GM20431 (cell line): ENCODE results near the gene BASP1.
"Not testable (repeated sequence)": the region's sequence is repeated elsewhere in the genome, so short reads cannot be mapped to it uniquely, and the experiment has no call there.

ENCODE experiments used
- in situ Hi-C: fragments of 300-500 bp; cut with MseI, MboI; formaldehyde crosslinking; loops from one replicate; pipeline ENCODE4 v1.15.0; 2020; ENCODE audit warnings: low sequenced_read_pairs; ENCODE audit not compliant: unreplicated experiment

Gene BASP1

GRCh38 chr5:17239953-17240352 is 22.5 kb downstream of the BASP1 start:
- in situ Hi-C loops: no loop called here

DNA sequence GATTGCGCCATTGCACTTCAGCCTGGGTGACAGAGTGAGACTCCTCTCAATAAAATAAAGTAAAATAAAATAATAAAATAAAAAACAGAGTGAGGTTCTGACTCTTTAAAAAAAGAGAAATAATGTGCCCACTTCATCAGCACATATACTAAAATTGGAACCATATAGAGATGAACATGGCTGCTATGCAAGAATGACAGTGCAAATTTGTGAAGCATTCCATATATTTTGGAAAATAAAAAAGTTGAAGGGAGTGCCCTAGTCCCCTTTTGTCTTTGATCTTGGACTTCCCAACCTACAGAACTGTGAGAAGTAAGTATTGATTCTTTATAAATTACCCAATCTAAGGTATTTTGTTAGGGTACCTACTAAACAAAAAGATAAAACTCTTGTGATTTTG is 23.1 kb downstream of the BASP1 start:
- in situ Hi-C loops: no loop called here

DNA sequence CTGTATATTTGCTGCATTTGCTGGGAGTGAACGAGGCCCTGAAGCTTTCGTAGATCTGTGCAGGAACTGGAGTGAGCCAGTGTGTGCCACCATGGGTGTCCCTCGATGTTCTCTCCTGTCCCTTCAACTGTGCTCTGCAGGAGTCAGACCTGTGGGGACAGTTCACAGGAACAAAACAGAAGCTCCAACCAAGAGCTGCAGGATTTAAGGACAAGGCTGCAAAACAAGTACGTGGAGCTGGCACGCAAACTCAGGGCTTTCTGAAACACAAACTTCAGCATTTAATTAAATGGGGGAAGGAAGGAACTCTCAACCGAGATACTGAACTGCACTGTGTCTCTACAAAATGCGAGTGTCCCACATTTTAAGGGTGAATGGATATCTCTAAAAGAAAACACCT is 24.2 kb downstream of the BASP1 start:
- in situ Hi-C loops: no loop called here

DNA sequence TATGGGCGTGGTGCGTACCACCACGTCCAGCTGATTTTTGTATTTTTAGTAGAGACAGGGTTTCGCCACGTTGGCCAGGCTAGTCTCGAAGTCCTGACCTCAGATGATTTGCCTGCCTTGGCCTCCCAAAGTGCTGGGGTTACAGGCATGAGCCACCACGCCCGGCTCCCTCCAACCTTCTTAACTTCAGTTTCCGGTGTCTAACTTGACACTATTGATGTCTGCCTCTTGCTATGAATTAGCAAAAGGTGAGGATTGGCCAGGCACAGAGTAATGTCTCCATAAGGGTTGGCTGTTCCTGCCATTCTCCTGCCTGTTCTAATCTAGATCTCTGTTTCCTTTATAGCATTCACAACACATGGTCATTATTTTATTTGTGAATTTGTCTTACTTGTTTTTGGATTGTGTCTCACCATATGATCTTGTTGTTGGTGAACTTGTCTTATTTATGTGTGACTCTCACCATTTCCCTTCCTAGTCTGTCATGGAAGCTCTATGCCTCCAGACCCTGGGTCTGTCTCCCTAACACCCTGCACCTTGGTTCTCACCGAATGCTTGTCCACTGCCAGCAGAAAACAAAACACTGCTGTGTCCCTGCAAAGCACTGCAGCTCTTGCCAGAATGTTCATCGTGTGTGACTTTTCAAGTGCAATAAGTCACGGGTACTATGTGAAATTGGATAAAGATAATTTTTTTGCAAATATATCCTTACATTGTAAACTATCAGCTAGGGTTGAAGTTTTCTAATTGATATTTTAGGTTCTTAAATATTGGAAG is 26.0 kb downstream of the BASP1 start:
- in situ Hi-C loops: no loop called here

DNA sequence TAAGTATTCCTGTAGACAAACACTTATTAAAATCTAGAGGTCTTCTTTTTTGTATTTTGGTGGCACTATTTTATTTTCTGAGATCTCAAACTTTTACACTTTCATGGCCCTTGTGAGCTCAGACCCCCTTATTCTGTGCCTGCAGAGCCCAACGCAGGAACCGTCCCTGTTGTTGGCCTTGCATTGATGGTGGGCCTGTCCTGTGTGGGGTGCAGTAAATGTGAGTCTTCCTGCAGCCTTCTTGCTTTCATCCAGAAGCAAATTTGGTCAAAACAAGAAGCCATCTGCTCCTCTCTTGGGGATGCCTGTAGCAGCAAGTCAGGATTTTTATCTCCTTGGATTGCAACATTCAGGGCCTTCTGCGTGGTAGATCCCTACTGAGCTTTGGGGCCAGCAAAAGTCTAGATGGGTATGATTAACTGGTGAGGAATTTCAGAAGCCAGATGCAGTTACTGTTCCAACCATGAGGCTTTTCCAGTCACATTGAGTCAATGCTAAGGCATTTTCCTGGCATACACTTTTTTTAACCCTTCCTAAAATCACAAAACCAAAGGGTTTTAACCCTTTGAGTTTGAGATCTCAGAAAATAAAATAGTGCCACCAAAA is 31.7 kb downstream of the BASP1 start:
- in situ Hi-C loops: no loop called here

DNA sequence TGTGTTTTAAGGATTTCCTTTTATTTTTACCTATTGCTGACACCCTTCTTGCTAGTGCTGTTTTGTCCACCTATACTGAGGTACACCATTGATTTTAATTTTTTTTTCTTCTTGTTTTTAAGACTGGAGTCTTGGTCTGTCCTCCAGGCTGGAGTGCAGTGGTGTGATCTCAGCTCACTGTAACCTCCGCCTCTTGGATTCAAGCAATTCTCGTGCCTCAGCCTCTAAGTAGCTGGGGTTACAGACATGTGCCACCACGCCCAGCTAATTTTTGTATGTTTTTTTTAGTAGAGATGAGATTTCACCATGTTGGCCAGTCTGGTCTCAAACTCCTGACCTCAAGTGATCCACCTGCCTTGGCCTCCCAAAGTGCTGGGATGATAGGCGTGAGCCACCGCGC is 32.4 kb downstream of the BASP1 start:
- in situ Hi-C loops: not testable (repeated sequence)

- in situ Hi-C loops: no loop called here
Observed at GRCh38 chr5:17252543-17252942, 35.1 kb downstream of the BASP1 start.

DNA sequence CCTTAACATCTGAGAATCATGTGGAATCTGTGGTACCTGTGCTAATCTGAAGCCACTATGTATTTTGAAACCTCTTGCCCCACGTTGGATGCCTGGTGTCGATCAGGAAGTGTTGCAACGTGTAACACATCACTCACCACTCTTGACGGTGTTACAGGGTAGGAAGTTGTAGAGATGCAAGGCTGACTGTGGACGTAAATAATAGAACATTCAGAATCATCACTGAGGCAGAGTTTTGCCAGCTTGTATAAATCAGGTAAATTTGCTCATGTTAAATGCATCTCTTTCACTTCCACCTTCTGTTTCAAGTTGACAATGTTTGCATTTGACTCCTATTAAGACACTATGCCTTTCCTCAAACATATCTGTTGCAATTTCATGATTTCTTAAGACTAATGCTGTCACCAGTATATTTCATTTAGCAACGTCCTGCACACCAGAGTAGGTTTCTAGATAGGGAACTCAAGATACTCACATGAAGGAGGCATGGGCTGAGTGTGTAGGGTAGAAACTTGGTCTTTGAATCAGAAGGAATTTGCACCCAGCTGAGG is 38.1 kb downstream of the BASP1 start:
- in situ Hi-C loops: no loop called here

GRCh38 chr5:17256171-17256570 is 38.7 kb downstream of the BASP1 start:
- in situ Hi-C loops: no loop called here

DNA sequence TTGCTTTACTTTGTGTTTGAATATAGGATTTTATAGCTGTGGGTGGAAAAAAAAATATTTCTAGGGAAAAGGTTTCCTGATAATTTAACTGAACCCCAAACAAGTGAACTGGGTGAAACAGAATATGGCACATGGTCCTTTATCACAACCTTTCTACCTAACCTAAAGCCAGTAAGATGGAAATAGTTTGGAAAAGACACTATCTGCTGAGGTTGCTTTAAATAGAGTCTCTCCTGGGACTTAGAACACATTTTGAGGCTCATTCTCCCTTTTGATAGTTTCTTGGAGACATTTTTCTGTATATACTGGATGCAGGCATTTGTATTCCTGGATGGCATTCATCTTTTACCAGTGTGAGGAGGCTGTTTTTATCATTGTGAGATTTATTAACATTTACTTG is 39.4 kb downstream of the BASP1 start:
- in situ Hi-C loops: no loop called here

- in situ Hi-C loops: no loop called here
Observed at GRCh38 chr5:17257705-17258273, 40.4 kb downstream of the BASP1 start.

GRCh38 chr5:17258431-17258830 is 41.0 kb downstream of the BASP1 start:
- in situ Hi-C loops: no loop called here

- in situ Hi-C loops: not testable (repeated sequence)
Observed at GRCh38 chr5:17259012-17259411, 41.6 kb downstream of the BASP1 start.

DNA sequence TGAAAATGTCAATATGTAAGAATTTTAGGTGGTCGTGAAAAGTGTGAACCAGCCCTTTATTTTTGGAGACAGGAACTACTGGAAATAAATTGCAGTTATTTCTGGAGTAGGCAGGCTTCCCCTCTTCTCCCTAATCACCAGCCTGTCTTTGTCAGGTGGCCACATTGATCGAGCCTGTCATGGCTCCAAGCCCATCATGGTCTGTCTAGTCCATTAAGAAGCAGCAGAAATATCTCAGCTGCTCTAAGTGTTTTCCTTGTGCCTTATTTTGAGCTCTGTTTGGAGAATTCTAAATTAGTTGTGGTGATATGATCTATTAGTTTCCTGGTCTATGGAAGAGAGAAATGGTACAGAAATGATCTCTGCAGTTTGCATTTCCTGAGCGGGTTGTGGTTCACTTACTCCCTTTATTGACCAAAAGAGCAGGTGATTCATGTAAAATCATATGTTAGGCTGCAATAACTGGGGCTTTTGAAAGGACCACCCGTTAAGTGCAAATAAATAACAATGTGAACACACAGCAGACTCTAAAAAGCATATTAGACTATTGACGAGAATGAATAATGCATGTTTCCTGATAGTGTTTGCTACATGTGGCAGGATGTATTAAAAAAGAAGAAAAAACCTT is 42.3 kb downstream of the BASP1 start:
- in situ Hi-C loops: no loop called here

GRCh38 chr5:17260549-17260948 is 43.1 kb downstream of the BASP1 start:
- in situ Hi-C loops: no loop called here

DNA sequence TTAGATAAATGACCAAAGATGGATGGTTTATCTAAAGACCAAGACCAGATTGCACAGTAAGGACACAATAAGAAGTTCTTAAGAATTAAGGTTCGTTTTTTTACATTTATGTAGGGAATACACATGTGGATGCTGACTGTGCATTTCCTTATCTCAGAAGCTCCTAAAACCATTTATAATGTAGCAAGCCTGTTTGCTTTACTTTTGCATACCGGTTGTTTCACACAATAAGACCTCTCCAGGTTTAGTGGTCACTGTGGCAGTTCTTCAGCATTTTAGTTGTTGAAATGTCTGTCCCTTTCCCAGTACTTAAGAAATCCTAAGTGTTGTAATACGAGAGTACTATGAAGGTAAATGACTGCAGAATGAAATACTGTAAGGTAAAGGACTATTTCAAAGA is 43.6 kb downstream of the BASP1 start:
- in situ Hi-C loops: no loop called here

- in situ Hi-C loops: no loop called here
Observed at GRCh38 chr5:17265041-17265440, 47.6 kb downstream of the BASP1 start.

DNA sequence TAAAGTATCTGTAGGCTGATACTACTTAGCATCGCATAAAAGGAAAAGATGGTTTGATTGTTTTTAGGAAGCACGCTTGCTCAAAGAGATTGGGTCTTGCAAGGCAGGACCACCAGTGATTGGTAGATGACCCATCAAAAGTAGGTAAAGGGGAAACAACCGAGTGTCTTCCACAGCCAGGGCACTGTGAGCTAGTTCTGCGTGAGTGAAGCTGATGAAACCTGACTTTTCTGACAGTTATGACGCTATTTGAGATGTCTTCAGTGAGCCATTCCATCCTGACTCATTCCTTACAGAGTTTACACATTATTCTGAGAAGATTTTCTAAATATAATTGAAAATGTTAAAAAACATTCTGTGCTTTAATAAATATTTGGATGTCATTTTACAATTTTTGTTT is 49.7 kb downstream of the BASP1 start:
- in situ Hi-C loops: no loop called here

DNA sequence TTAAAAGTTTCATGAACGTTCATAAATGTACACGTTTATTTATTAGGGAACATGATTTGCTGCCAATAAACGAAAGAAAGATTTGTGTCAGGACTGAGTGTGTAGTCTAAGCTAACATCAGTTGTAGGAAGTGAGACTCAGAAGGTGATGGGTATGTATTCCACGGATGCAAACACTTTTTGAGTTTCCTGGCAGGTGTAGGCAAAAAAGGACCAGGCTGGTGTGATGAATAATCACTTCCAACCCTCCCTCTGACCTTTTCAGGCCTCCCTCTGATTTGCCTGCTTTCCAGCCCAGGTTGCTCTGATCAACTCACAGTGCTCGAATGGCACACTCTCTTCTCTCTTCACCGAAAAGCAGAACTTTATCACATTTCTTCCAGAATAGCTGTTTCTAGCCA is 51.8 kb downstream of the BASP1 start:
- in situ Hi-C loops: no loop called here

- in situ Hi-C loops: no loop called here
Observed at GRCh38 chr5:17272111-17272510, 54.7 kb downstream of the BASP1 start.
